Neural cell (in vitro differentiated cells): ENCODE results near the gene TOR1A. TPM values are rescaled to one million over a fixed set of nuclear protein-coding genes. Genes with fewer than 3 reads are reported as not detected.

Experiments
- H2AFZ ChIP-seq: fragments of 200-600, 300-800 bp; sonication (generic), shearing (Covaris generic); 2 replicates; pipeline ENCODE4 v1.6.0; 2014; ENCODE audit warnings: low read depth, mild to moderate bottlenecking, antibody characterized with exemption, low read length, moderate library complexity
- H3F3A ChIP-seq: fragments of 200-600 bp; shearing (Covaris generic); 2 replicates; pipeline ENCODE4 v1.6.1; 2016; ENCODE audit warnings: mild to moderate bottlenecking, moderate library complexity, mixed read lengths, antibody characterized with exemption, low read length; ENCODE audit not compliant: insufficient read depth, poor library complexity, severe bottlenecking
- H3K27ac ChIP-seq: fragments of 200-600, 300-800 bp; sonication (generic), shearing (Covaris generic); 2 replicates; pipeline ENCODE4 v1.5.1; 2014; ENCODE audit warnings: mild to moderate bottlenecking, low read length, moderate library complexity
- H3K27me3 ChIP-seq: fragments of 300-800, 200-600 bp; sonication (generic), shearing (Covaris generic); 2 replicates; pipeline ENCODE4 v1.6.0; 2014; ENCODE audit warnings: mild to moderate bottlenecking, low read depth, low read length, moderate library complexity; ENCODE audit not compliant: insufficient read depth
- H3K36me3 ChIP-seq: fragments of 300-800, 200-600 bp; sonication (generic), shearing (Covaris generic); 2 replicates; pipeline ENCODE4 v1.5.1; 2014; ENCODE audit warnings: mild to moderate bottlenecking, antibody characterized with exemption, low read length, moderate library complexity; ENCODE audit not compliant: insufficient read depth
- H3K4me2 ChIP-seq: fragments of 300-800, 200-600 bp; sonication (generic), shearing (Covaris generic); 2 replicates; pipeline ENCODE4 v1.6.0; 2014; ENCODE audit warnings: mild to moderate bottlenecking, low read length
- H3K4me3 ChIP-seq: fragments of 300-800, 200-600 bp; sonication (generic), shearing (Covaris generic); 2 replicates; pipeline ENCODE4 v1.5.1; 2014; ENCODE audit warnings: mild to moderate bottlenecking, low read length, moderate library complexity
- H3K79me2 ChIP-seq: fragments of 200-600 bp; shearing (Covaris generic); replicated peaks from 2 replicates; pipeline ENCODE4 v1.6.0; 2014; ENCODE audit warnings: mild to moderate bottlenecking, low read length, moderate library complexity; ENCODE audit not compliant: insufficient read depth
- H3K9ac ChIP-seq: fragments of 300-800, 200-600 bp; sonication (generic), shearing (Covaris generic); 2 replicates; pipeline ENCODE4 v1.6.1; 2016; ENCODE audit warnings: mild to moderate bottlenecking, low read length, mixed read lengths
- H3K9me2 ChIP-seq: fragments of 200-600 bp; shearing (Covaris generic); 2 replicates; pipeline ENCODE4 v1.6.1; 2016; ENCODE audit warnings: mild to moderate bottlenecking, low read length, mixed read lengths; ENCODE audit not compliant: insufficient read depth
- H3K9me3 ChIP-seq: fragments of 200-600, 300-800 bp; sonication (generic), shearing (Covaris generic); 2 replicates; pipeline ENCODE4 v1.6.1; 2016; ENCODE audit warnings: mild to moderate bottlenecking, mixed run types, low read length, moderate library complexity, mixed read lengths
- H4K20me1 ChIP-seq: fragments of 200-600 bp; shearing (Covaris generic); 2 replicates; pipeline ENCODE4 v1.6.1; 2016; ENCODE audit warnings: mild to moderate bottlenecking, mixed run types; ENCODE audit not compliant: insufficient read depth
- CTCF ChIP-seq: fragments of 450-650 bp; IDR thresholded peaks from 2 replicates; pipeline ENCODE4 v1.5.1; 2014; ENCODE audit warnings: antibody characterized with exemption, mild to moderate bottlenecking, moderate library complexity; ENCODE audit not compliant: poor library complexity, severe bottlenecking
- EP300 ChIP-seq: fragments of 450-650 bp; conservative IDR thresholded peaks from 2 replicates; pipeline ENCODE4 v1.6.1; 2014; ENCODE audit warnings: antibody characterized with exemption, mild to moderate bottlenecking, moderate library complexity; ENCODE audit not compliant: poor library complexity, severe bottlenecking
- EZH2 ChIP-seq: fragments of 200-600, 300-800 bp; shearing (Covaris generic), sonication (generic); IDR thresholded peaks from 2 replicates; pipeline ENCODE4 v1.6.1; 2014; ENCODE audit warnings: antibody characterized with exemption, low read length, borderline replicate concordance, mild to moderate bottlenecking; ENCODE audit not compliant: insufficient read depth, poor library complexity, severe bottlenecking
- MXI1 ChIP-seq: fragments of 450-650 bp; conservative IDR thresholded peaks from 2 replicates; pipeline ENCODE4 v1.6.1; 2014; ENCODE audit warnings: antibody characterized with exemption, mild to moderate bottlenecking; ENCODE audit not compliant: poor library complexity, severe bottlenecking
- POLR2AphosphoS5 ChIP-seq: IDR thresholded peaks from 2 replicates; pipeline ENCODE4 v1.6.1; 2012
- RAD21 ChIP-seq: fragments of 450-650 bp; conservative IDR thresholded peaks from 2 replicates; pipeline ENCODE4 v1.6.1; 2014; ENCODE audit warnings: antibody characterized with exemption, mild to moderate bottlenecking, moderate library complexity
- REST ChIP-seq: IDR thresholded peaks from 2 replicates; pipeline ENCODE4 v1.6.1; 2012; ENCODE audit warnings: borderline replicate concordance
- SMC3 ChIP-seq: fragments of 450-650 bp; conservative IDR thresholded peaks from 2 replicates; pipeline ENCODE4 v1.6.1; 2014; ENCODE audit warnings: antibody characterized with exemption, mild to moderate bottlenecking, moderate library complexity; ENCODE audit not compliant: poor library complexity
- TAF1 ChIP-seq: IDR thresholded peaks from 2 replicates; pipeline ENCODE4 v1.6.1; 2012; ENCODE audit warnings: low read depth
- polyA plus RNA-seq: library from polyadenylated mRNA; depleted of rRNA; stranded (reverse); fragments of >200 nt; gene quantifications from 2 replicates; pipeline ENCODE4 v1.2.3, GENCODE V29; 2014

TOR1A gene
- polyA plus RNA-seq, 1 donor from 2014 or later = 56.3 TPM

- H3K36me3 ChIP-seq = no peaks in the 10 kb centered on the region
- no peak overlapping the region for H3K9ac ChIP-seq
- H4K20me1 ChIP-seq = no peaks in the 10 kb centered on the region
- no peaks in the 10 kb centered on the region for H3K9me2 ChIP-seq
- no peaks in the 10 kb centered on the region for H3F3A ChIP-seq
- H2AFZ ChIP-seq = no peak overlapping the region
- TF ChIP-seq RAD21 (no peak), TAF1 (no peak), EZH2 (no peak), SMC3 (no peak), EP300 (no peak), CTCF (no peak), POLR2AphosphoS5 (no peak), REST (no peak), MXI1 (no peak)
- no peaks in the 10 kb centered on the region for H3K9me3 ChIP-seq
- no peak overlapping the region for H3K27ac ChIP-seq
- H3K27me3 ChIP-seq = no peaks in the 10 kb centered on the region
- H3K4me2 ChIP-seq = no peak overlapping the region
- no peaks in the 10 kb centered on the region for H3K79me2 ChIP-seq
- no peak overlapping the region for H3K4me3 ChIP-seq
These were observed 34.4 kb upstream of the TOR1A start for GRCh38 chr9:129858167-129858962.

GRCh38 chr9:129857207-129857606 lies 33.3 kb upstream of the TOR1A start:
- no peaks in the 10 kb centered on the region for H3K79me2 ChIP-seq
- H2AFZ ChIP-seq = no peak overlapping the region

More at GRCh38 chr9:129857207-129857606, 33.3 kb upstream of the TOR1A start:
- no peaks in the 10 kb centered on the region for H3K9me2 ChIP-seq
- TF ChIP-seq EP300 (no peak), REST (no peak), MXI1 (no peak), SMC3 (no peak), EZH2 (no peak), POLR2AphosphoS5 (no peak), CTCF (no peak), TAF1 (no peak), RAD21 (no peak)
- no peaks in the 10 kb centered on the region for H3K36me3 ChIP-seq
- no peaks in the 10 kb centered on the region for H4K20me1 ChIP-seq
- no peaks in the 10 kb centered on the region for H3K27me3 ChIP-seq
- no peak overlapping the region for H3K4me3 ChIP-seq
- H3K9me3 ChIP-seq = no peaks in the 10 kb centered on the region
- H3K9ac ChIP-seq = no peak overlapping the region
- no peaks in the 10 kb centered on the region for H3F3A ChIP-seq
- no peak overlapping the region for H3K4me2 ChIP-seq
- no peak overlapping the region for H3K27ac ChIP-seq
